Colonic mucosa (tissue), 4 donors: Measurements from ENCODE around the gene XIRP2. TPM values are rescaled to one million over a fixed set of nuclear protein-coding genes. Genes with fewer than 3 reads are reported as not detected.

Experiments
- DNase-seq: peaks from one replicate; pipeline ENCODE4 v3.0.0-alpha.2; 2020
- H3K27ac ChIP-seq: fragments of 200-600 bp; one replicate; pipeline ENCODE4 v1.8.0; 2021
- H3K27me3 ChIP-seq: fragments of 200-600 bp; one replicate; pipeline ENCODE4 v1.8.0; 2021
- H3K36me3 ChIP-seq: fragments of 200-600 bp; one replicate; pipeline ENCODE4 v1.8.0; 2021
- H3K4me1 ChIP-seq: fragments of 200-600 bp; one replicate; pipeline ENCODE4 v1.8.0; 2021; ENCODE audit warnings: mild to moderate bottlenecking
- H3K4me3 ChIP-seq: fragments of 200-600 bp; one replicate; pipeline ENCODE4 v1.8.0; 2021
- H3K9ac ChIP-seq, 2 donors: one replicate each; pipeline ENCODE4 v1.7.0; 2013; ENCODE audit warnings: control low read depth in 2 of 2, low read depth in 2 of 2, low read length in 2 of 2
- H3K9me3 ChIP-seq: fragments of 200-600 bp; one replicate; pipeline ENCODE4 v1.8.0; 2021
- intact Hi-C: fragments of 100-400 bp; cut with DNase I; formaldehyde crosslinking; loops from one replicate; pipeline ENCODE4 v1.14.1; 2022
- total RNA-seq, 2 donors: library from RNA; stranded (reverse); fragmentation: NEBNext Ultra II Directional in 1 of 2; extraction: Animal tissue kit (Norgen Biotek cat#: 25700) in 1 of 2; gene quantifications; one replicate each; pipeline ENCODE4 v1.2.1, GENCODE V29; 2021
- TF ChIP-seq, protein P1 (sequence below): fragments of 200-600 bp; IDR thresholded peaks from one replicate; pipeline ENCODE4 v1.8.0; 2022; ENCODE audit warnings: antibody characterized with exemption, mild to moderate bottlenecking
- donor health status: healthy.
- donor health status: DM: no; HTN: no; CAD: no.
- donor health status: DM: no; HTN: no; CAD: no.

XIRP2 gene
- total RNA-seq, 2 donors from 2014 or later, result 0.13 TPM; not detected in 1

DNA sequence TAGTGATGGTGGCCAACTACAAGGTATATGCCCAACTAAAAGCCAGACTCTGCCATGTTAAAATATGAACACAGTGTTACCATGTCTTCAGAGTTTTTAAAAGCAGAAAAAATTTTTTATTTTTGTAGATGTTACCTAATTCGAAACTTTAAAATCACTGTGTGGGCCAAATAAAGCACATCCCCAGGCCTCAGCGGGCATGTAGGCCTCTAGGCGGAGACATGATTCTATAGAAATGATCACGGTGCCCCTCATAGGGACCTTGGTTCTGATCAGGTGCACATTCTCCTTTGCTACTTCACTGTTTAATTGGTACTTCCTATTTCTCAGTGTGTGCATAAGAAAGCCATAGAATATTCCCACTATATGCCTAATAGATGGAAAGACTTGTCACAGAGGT is 349.2 kb downstream of the XIRP2 start:
- Histone ChIP-seq H3K9ac (no peak overlapping the region), H3K27ac (no peak overlapping the region), H3K4me1 (no peaks in the 10 kb centered on the region), H3K27me3 (no peaks in the 10 kb centered on the region), H3K4me3 (no peak overlapping the region), H3K9me3 (no peaks in the 10 kb centered on the region), H3K36me3 (no peaks in the 10 kb centered on the region)
- TF ChIP-seq, protein P1, sequence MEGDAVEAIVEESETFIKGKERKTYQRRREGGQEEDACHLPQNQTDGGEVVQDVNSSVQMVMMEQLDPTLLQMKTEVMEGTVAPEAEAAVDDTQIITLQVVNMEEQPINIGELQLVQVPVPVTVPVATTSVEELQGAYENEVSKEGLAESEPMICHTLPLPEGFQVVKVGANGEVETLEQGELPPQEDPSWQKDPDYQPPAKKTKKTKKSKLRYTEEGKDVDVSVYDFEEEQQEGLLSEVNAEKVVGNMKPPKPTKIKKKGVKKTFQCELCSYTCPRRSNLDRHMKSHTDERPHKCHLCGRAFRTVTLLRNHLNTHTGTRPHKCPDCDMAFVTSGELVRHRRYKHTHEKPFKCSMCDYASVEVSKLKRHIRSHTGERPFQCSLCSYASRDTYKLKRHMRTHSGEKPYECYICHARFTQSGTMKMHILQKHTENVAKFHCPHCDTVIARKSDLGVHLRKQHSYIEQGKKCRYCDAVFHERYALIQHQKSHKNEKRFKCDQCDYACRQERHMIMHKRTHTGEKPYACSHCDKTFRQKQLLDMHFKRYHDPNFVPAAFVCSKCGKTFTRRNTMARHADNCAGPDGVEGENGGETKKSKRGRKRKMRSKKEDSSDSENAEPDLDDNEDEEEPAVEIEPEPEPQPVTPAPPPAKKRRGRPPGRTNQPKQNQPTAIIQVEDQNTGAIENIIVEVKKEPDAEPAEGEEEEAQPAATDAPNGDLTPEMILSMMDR, result no peak
- intact Hi-C loops, result no loop called here
- no peak for DNase-seq

DNA sequence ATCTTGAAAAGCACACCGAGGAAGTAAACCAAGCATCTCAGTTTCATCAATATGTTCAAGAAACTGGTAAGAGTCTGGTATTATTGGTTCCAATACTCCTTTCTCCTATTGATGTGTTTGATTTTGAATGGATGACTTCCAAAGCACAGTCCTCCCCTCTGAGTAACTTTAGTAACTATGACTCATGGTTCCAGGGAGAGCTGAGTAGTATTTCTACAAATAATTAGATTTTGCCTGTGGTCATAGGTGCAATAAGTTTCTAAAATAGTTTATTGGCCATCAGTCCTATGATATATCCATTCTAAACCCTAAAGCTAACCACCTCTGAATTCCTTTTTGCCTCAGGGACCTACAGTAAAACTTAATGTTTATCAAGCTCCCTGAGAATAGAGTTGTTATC is 352.4 kb downstream of the XIRP2 start:
- DNase-seq, result no peak
- H3K27me3 ChIP-seq, result no peaks in the 10 kb centered on the region
- no peaks in the 10 kb centered on the region for H3K9me3 ChIP-seq
- no peak overlapping the region for H3K9ac ChIP-seq
- H3K4me3 ChIP-seq, result no peak overlapping the region
- no peaks in the 10 kb centered on the region for H3K4me1 ChIP-seq
- TF ChIP-seq, protein P1, result no peak
- H3K27ac ChIP-seq, result no peak overlapping the region
- intact Hi-C loops, result no loop called here
- H3K36me3 ChIP-seq, result no peaks in the 10 kb centered on the region

DNA sequence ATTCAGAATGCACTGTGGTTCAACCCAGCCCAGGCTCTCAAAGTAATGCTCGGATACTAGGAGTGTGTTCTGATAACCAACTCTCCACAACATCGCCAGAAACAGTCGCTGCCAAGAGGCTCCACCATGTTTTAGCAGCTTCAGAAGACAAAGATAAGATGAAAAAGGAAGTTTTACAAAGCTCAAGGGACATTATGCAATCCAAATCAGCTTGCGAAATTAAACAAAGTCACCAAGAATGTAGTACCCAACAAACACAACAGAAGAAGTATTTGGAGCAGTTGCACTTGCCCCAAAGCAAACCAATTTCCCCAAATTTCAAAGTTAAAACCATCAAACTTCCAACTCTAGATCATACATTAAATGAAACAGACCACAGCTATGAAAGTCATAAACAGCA is 360.9 kb downstream of the XIRP2 start:
- Histone ChIP-seq H3K9ac (no peak overlapping the region), H3K9me3 (no peaks in the 10 kb centered on the region), H3K27ac (no peak overlapping the region), H3K27me3 (no peaks in the 10 kb centered on the region), H3K36me3 (no peaks in the 10 kb centered on the region), H3K4me1 (no peaks in the 10 kb centered on the region), H3K4me3 (no peak overlapping the region)
- TF ChIP-seq, protein P1, result no peak
- intact Hi-C loops, result no loop called here
- DNase-seq, result no peak

DNA sequence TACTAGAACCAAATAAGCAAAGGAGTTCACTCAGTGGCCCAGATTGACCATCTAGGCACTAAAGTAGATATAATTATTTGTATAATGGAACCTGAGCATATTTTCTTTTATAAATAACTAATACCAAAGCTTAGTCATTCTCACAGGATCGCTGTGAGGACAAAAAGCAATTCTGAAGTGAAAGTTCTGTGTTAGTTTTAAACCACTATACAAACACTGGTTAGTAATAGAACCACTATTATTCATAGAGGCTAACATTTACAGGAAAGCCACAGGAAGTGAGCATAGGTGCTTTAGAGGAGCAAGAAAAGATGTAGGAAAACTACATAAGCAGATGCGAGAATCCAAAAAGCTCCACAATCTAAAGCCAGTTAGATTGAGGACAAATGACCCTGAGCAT is 364.7 kb downstream of the XIRP2 start:
- TF ChIP-seq, protein P1, result no peak
- Histone ChIP-seq H3K27me3 (no peaks in the 10 kb centered on the region), H3K4me1 (no peaks in the 10 kb centered on the region), H3K27ac (no peak overlapping the region), H3K4me3 (no peak overlapping the region), H3K9ac (no peak overlapping the region), H3K9me3 (no peaks in the 10 kb centered on the region), H3K36me3 (no peaks in the 10 kb centered on the region)
- intact Hi-C loops, result no loop called here
- DNase-seq, result no peak

DNA sequence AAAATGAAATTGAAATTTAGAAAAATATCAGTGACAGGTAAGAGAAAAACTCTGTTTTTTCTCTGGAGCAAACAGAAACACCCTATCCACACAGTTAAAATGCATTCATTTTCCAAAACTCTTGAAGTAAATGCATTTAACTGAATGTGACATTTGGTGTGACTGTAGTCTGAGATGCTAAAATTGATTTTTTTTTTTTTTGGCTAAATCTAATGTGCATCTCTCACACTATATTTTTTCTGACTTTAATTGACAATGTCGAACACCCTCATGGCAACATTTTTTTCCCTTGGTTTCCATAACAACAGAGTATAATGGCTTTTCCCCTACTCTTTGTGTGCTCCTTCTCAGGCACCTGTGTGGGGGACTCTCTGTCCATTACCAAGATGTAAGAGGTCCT is 366.4 kb downstream of the XIRP2 start:
- H3K4me1 ChIP-seq, result no peaks in the 10 kb centered on the region
- H3K36me3 ChIP-seq, result no peaks in the 10 kb centered on the region
- H3K4me3 ChIP-seq, result no peak overlapping the region
- H3K9ac ChIP-seq, result no peak overlapping the region
- H3K27me3 ChIP-seq, result no peaks in the 10 kb centered on the region
- intact Hi-C loops, result no loop called here
- TF ChIP-seq, protein P1, result no peak
- H3K27ac ChIP-seq, result no peak overlapping the region
- H3K9me3 ChIP-seq, result no peaks in the 10 kb centered on the region
- no peak for DNase-seq

DNA sequence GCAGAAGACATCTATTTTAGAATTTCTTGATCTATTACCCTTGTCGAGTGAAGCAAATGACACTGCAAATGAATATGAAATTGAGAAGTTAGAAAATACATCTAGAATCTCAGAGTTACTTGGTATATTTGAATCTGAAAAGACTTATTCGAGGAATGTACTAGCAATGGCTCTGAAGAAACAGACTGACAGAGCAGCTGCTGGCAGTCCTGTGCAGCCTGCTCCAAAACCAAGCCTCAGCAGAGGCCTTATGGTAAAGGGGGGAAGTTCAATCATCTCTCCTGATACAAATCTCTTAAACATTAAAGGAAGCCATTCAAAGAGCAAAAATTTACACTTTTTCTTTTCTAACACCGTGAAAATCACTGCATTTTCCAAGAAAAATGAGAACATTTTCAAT is 370.4 kb downstream of the XIRP2 start:
- H3K4me3 ChIP-seq, result no peak overlapping the region
- H3K27me3 ChIP-seq, result no peaks in the 10 kb centered on the region
- H3K27ac ChIP-seq, result no peak overlapping the region
- TF ChIP-seq, protein P1, result no peak
- no peak for DNase-seq
- no peak overlapping the region for H3K9ac ChIP-seq
- no peaks in the 10 kb centered on the region for H3K36me3 ChIP-seq
- intact Hi-C loops, result no loop called here
- H3K4me1 ChIP-seq, result no peaks in the 10 kb centered on the region
- H3K9me3 ChIP-seq, result no peaks in the 10 kb centered on the region
